Large intestine (tissue), 3 donors: ENCODE results near the gene SPEF2. TPM values are rescaled to one million over a fixed set of nuclear protein-coding genes. Genes with fewer than 3 reads are reported as not detected.

Experiments
- DNase-seq, 2 donors: peaks; one replicate each; pipeline versions ENCODE4 v3.0.0 to v3.0.0-alpha.2; 2013
- H3K27ac ChIP-seq: one replicate; pipeline ENCODE4 v1.5.1; 2013; ENCODE audit warnings: low read length
- H3K27me3 ChIP-seq: 2 replicates; pipeline ENCODE4 v1.6.1; 2013; ENCODE audit warnings: low read length; ENCODE audit not compliant: control insufficient read depth, insufficient read depth
- H3K36me3 ChIP-seq: 2 replicates; pipeline ENCODE4 v1.6.1; 2013; ENCODE audit warnings: low read length; ENCODE audit not compliant: control insufficient read depth, insufficient read depth
- H3K4me1 ChIP-seq: one replicate; pipeline ENCODE4 v1.6.1; 2013; ENCODE audit warnings: low read length; ENCODE audit not compliant: control insufficient read depth, insufficient read depth
- H3K4me3 ChIP-seq: one replicate; pipeline ENCODE4 v1.5.1; 2013; ENCODE audit warnings: low read length
- H3K9me3 ChIP-seq: one replicate; pipeline ENCODE4 v1.6.1; 2013; ENCODE audit warnings: mild to moderate bottlenecking, low read depth, low read length, moderate library complexity; ENCODE audit not compliant: control insufficient read depth
- WGBS: methylation state at CpG from one replicate; pipeline ENCODE4 v1.1.5; 2013; ENCODE audit warnings: low lambda C conversion rate; ENCODE audit not compliant: insufficient coverage; 5-methylcytosine and 5-hydroxymethylcytosine counted together
- polyA plus RNA-seq: library from polyadenylated mRNA; unstranded; fragments of 120-200 nt; gene quantifications from one replicate; pipeline ENCODE4 v1.2.1, GENCODE V29; 2013

SPEF2 gene
- polyA plus RNA-seq, 1 donor: 17.3 TPM

GRCh38 chr5:35698047-35698808 is 80.6 kb downstream of the SPEF2 start:
- WGBS: 100% methylated on average over 1 of the region's 4 CpGs
- Histone ChIP-seq H3K4me3 (no peak overlapping the region), H3K36me3 (no peaks in the 10 kb centered on the region), H3K27ac (no peak overlapping the region), H3K9me3 (no peaks in the 10 kb centered on the region), H3K27me3 (no peaks in the 10 kb centered on the region), H3K4me1 (no peaks in the 10 kb centered on the region)
- no peak for DNase-seq

GRCh38 chr5:35707659-35708058 is 90.0 kb downstream of the SPEF2 start:
- Histone ChIP-seq H3K27ac (no peak overlapping the region), H3K27me3 (no peaks in the 10 kb centered on the region), H3K4me3 (no peak overlapping the region), H3K4me1 (no peaks in the 10 kb centered on the region), H3K9me3 (no peaks in the 10 kb centered on the region), H3K36me3 (no peaks in the 10 kb centered on the region)
- no peak for DNase-seq
- WGBS: 100% methylated on average over 1 of the region's 1 CpG

- Histone ChIP-seq H3K4me1 (no peaks in the 10 kb centered on the region), H3K36me3 (no peaks in the 10 kb centered on the region), H3K4me3 (no peak overlapping the region), H3K27me3 (no peaks in the 10 kb centered on the region), H3K9me3 (no peaks in the 10 kb centered on the region), H3K27ac (no peak overlapping the region)
- 100% methylated on average over 1 of the region's 2 CpGs for WGBS
- no peak for DNase-seq
These were observed 92.0 kb downstream of the SPEF2 start for GRCh38 chr5:35709688-35710087.

- no peak overlapping the region for H3K4me3 ChIP-seq
- H3K27ac ChIP-seq: no peak overlapping the region
- H3K27me3 ChIP-seq: no peaks in the 10 kb centered on the region
- no peak for DNase-seq
- H3K9me3 ChIP-seq: no peaks in the 10 kb centered on the region
- H3K4me1 ChIP-seq: no peaks in the 10 kb centered on the region
- H3K36me3 ChIP-seq: no peaks in the 10 kb centered on the region
- WGBS: no CpG with 5 or more reads among the region's 5 CpGs
These were observed 100.1 kb downstream of the SPEF2 start for GRCh38 chr5:35717718-35718117.

- no peak for DNase-seq
- Histone ChIP-seq H3K4me1 (no peaks in the 10 kb centered on the region), H3K9me3 (no peaks in the 10 kb centered on the region), H3K27ac (no peak overlapping the region), H3K27me3 (no peaks in the 10 kb centered on the region), H3K4me3 (no peak overlapping the region), H3K36me3 (no peaks in the 10 kb centered on the region)
- 100% methylated on average over 1 of the region's 3 CpGs for WGBS
These were observed 118.1 kb downstream of the SPEF2 start for GRCh38 chr5:35735718-35736117.

- Histone ChIP-seq H3K9me3 (no peaks in the 10 kb centered on the region), H3K4me3 (no peak overlapping the region), H3K27ac (no peak overlapping the region), H3K4me1 (no peaks in the 10 kb centered on the region), H3K36me3 (no peaks in the 10 kb centered on the region), H3K27me3 (no peaks in the 10 kb centered on the region)
- no peak for DNase-seq
These were observed 118.6 kb downstream of the SPEF2 start for GRCh38 chr5:35736280-35736679.

DNA sequence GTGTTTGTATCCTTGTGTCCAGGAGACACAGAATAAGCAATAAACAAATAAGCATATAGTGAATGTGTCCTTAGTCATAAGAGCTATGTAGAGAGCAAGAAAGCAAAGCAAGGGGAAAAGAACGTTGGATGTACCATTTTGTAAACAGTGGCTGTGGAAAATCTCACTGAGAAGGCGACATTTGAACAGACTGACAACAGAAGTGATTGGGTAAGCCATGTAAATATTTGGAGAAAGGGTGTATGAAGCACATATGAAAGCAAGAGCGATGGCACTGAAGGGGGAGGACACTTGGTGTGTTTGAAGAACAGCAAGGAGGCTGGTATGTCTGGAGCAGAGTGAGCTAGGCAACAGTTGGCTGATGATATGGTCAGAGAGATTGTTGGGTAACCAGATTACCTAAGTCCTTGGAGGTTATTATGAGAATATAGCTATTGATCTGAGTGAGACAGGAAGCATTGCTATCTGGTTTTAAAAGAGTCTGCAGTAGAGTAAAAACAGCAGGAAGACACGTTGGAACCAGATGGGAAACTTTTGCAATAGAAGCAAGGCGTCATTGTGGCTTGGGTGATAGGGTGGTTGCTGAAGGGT is 123.6 kb downstream of the SPEF2 start:
- DNase-seq: peak in 1 of 2 donors; percentile 14
- WGBS: 50% methylated on average over 5 of the region's 5 CpGs
- Histone ChIP-seq H3K4me3 (no peak overlapping the region), H3K27me3 (no peaks in the 10 kb centered on the region), H3K36me3 (no peaks in the 10 kb centered on the region), H3K4me1 (no peaks in the 10 kb centered on the region), H3K27ac (no peak overlapping the region), H3K9me3 (no peaks in the 10 kb centered on the region)

GRCh38 chr5:35741971-35742370 is 124.3 kb downstream of the SPEF2 start:
- no peak for DNase-seq
- no peaks in the 10 kb centered on the region for H3K4me1 ChIP-seq
- no peaks in the 10 kb centered on the region for H3K36me3 ChIP-seq
- H3K27me3 ChIP-seq: no peaks in the 10 kb centered on the region
- 100% methylated on average over 1 of the region's 1 CpG for WGBS
- H3K4me3 ChIP-seq: no peak overlapping the region
- H3K9me3 ChIP-seq: no peaks in the 10 kb centered on the region
- no peak overlapping the region for H3K27ac ChIP-seq

GRCh38 chr5:35743644-35744043 is 126.0 kb downstream of the SPEF2 start:
- Histone ChIP-seq H3K27ac (no peak overlapping the region), H3K36me3 (no peaks in the 10 kb centered on the region), H3K4me3 (no peak overlapping the region), H3K27me3 (no peaks in the 10 kb centered on the region), H3K9me3 (no peaks in the 10 kb centered on the region), H3K4me1 (no peaks in the 10 kb centered on the region)
- DNase-seq: no peak

DNA sequence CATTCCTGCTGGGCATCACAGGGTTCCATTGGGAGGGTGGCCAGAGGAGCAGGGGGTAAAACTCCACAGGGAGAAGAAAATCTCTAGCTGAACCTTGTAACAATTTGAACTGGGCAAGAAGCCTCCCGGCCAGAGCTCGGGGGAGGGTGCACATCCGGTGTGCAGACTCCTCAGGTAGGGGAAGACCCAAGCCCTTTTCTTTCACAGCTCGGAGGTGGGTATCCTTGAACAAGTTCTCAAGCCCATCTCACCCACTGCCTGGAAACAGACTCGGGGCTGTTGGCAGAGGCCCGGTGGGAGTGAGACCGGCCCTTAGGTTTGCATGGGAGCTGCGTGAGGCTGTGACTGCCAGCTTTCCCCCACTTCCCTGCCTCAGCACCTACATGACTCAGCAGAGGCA is 127.5 kb downstream of the SPEF2 start:
- H3K27ac ChIP-seq: no peak overlapping the region
- no peak for DNase-seq
- H3K4me3 ChIP-seq: no peak overlapping the region
- no peaks in the 10 kb centered on the region for H3K4me1 ChIP-seq
- no CpG with 5 or more reads among the region's 8 CpGs for WGBS
- no peaks in the 10 kb centered on the region for H3K36me3 ChIP-seq
- no peaks in the 10 kb centered on the region for H3K9me3 ChIP-seq
- H3K27me3 ChIP-seq: no peaks in the 10 kb centered on the region

GRCh38 chr5:35745660-35746059 is 128.0 kb downstream of the SPEF2 start:
- H3K27ac ChIP-seq: no peak overlapping the region
- no peak for DNase-seq
- no peaks in the 10 kb centered on the region for H3K4me1 ChIP-seq
- H3K4me3 ChIP-seq: no peak overlapping the region
- H3K36me3 ChIP-seq: no peaks in the 10 kb centered on the region
- H3K9me3 ChIP-seq: no peaks in the 10 kb centered on the region
- WGBS: no CpG with 5 or more reads among the region's 3 CpGs
- H3K27me3 ChIP-seq: no peaks in the 10 kb centered on the region
